Stomach (tissue), 9 donors: ENCODE measurements around the gene CLEC4D. TPM values are rescaled to one million over a fixed set of nuclear protein-coding genes. Genes with fewer than 3 reads are reported as not detected.
A peak's percentile ranks its signal among the peaks of the same experiment; 100 is the strongest.
"Not testable (repeated sequence)": the region's sequence is repeated elsewhere in the genome, so short reads cannot be mapped to it uniquely, and the experiment has no call there.

Experiments used
- DNase-seq, 2 donors: peaks; one replicate each; pipeline versions ENCODE4 v3.0.0 to v3.0.0-alpha.2; 2013 to 2019
- H3K27ac ChIP-seq, 5 donors: fragments of 200-600 bp in 4 of 5; sonication (generic) in 4 of 5; one replicate each; pipeline ENCODE4 v1.5.1; 2013 to 2019; ENCODE audit warnings: mild to moderate bottlenecking in 1 of 5, moderate library complexity in 1 of 5
- H3K27me3 ChIP-seq, 3 donors: fragments of 200-600 bp; sonication (generic); one replicate each; pipeline ENCODE4 v1.5.1; 2017 to 2019; ENCODE audit warnings: mixed run types in 1 of 3
- H3K36me3 ChIP-seq, 4 donors: fragments of 200-600 bp; sonication (generic); 1 replicate in 3 of 4; 2 replicates in 1 of 4; pipeline ENCODE4 v1.5.1; 2016 to 2019
- H3K4me1 ChIP-seq, 4 donors: fragments of 200-600 bp; sonication (generic); one replicate each; pipeline ENCODE4 v1.5.1; 2016 to 2019
- H3K4me3 ChIP-seq, 4 donors: fragments of 200-600 bp; sonication (generic) in 3 of 4; one replicate each; pipeline ENCODE4 v1.5.1; 2016 to 2019; ENCODE audit warnings: mild to moderate bottlenecking in 1 of 4
- H3K9me3 ChIP-seq, 4 donors: fragments of 200-600 bp; sonication (generic); one replicate each; pipeline ENCODE4 v1.5.1; 2016 to 2019
- CTCF ChIP-seq, 7 experiments: fragments of 450-650 bp in 4 of 7; fragments of 200-600 bp in 3 of 7; sonication (generic) in 3 of 7; IDR thresholded peaks; one replicate each; pipeline ENCODE4 v1.5.1; 2016 to 2019; ENCODE audit warnings: antibody characterized with exemption in 7 of 7, control low read depth in 2 of 7, mild to moderate bottlenecking in 1 of 7
- EP300 ChIP-seq: sonication (generic); formaldehyde crosslinking; IDR thresholded peaks from one replicate; pipeline ENCODE4 v1.6.1; 2017; ENCODE audit warnings: antibody characterized with exemption
- POLR2A ChIP-seq, 4 donors: fragments of 450-650 bp; IDR thresholded peaks; one replicate each; pipeline ENCODE4 v1.6.1; 2016; ENCODE audit warnings: antibody characterized with exemption in 4 of 4, control low read depth in 2 of 4, mild to moderate bottlenecking in 1 of 4, moderate library complexity in 1 of 4
- POLR2AphosphoS5 ChIP-seq, 3 donors: sonication (generic); formaldehyde crosslinking; IDR thresholded peaks; one replicate each; pipeline ENCODE4 v1.6.1; 2016; ENCODE audit warnings: antibody characterized with exemption in 3 of 3
- WGBS, 5 donors: extraction: QIAGEN DNeasy Blood & Tissue Kit in 3 of 5; methylation state at CpG; one replicate each; pipeline versions ENCODE4 v1.1.5 to v1.1.7; 2013 to 2018; 5-methylcytosine and 5-hydroxymethylcytosine counted together
- intact Hi-C: fragments of 100-400 bp; cut with DNase I; formaldehyde crosslinking; loops from one replicate; pipeline ENCODE4 v1.15.1; 2023; ENCODE audit warnings: low total_unique reads
- polyA plus RNA-seq, 3 donors: library from polyadenylated mRNA; stranded (reverse); fragments of 200-250 nt; gene quantifications; one replicate each; pipeline ENCODE4 v1.2.3, GENCODE V29; 2013
- total RNA-seq, 5 donors: library from RNA; depleted of rRNA; stranded (reverse); fragments of >200 nt; gene quantifications; one replicate each; pipeline versions ENCODE4 v1.1.0 to v1.2.3, GENCODE V29; 2014 to 2016
- donor health status: healthy with polysubstance abuse.
- donor health status: Bipolar disorder and iron deficiency.
- donor health status: healthy.

Gene CLEC4D
- total and polyA plus RNA-seq, 8 donors = 0.19 to 1.8 (median 0.20) TPM; not detected in 5

GRCh38 chr12:8519171-8519570, 5.9 kb downstream of the CLEC4D start:
- TF ChIP-seq CTCF (IDR thresholded peaks at IDR 0.05) (no peak), POLR2AphosphoS5 (IDR thresholded peaks at IDR 0.05) (no peak), POLR2A (IDR thresholded peaks at IDR 0.05) (no peak), EP300 (no peak)
- H3K36me3 ChIP-seq = no peaks in the 10 kb centered on the region
- no peaks in the 10 kb centered on the region for H3K4me1 ChIP-seq
- peaks cover 0 to 4% (median 0%) of the 10 kb centered on the region in 3 donors for H3K27me3 ChIP-seq
- no peak overlapping the region for H3K4me3 ChIP-seq
- H3K9me3 ChIP-seq = peaks cover 0 to 9% (median 0%) of the 10 kb centered on the region in 4 donors
- 68 to 77% (median 73%) methylated on average over 4 of the region's 4 CpGs for WGBS, 5 donors
- H3K27ac ChIP-seq = no peak overlapping the region
- no peak for DNase-seq
- intact Hi-C loops = no loop called here

- WGBS, 5 donors = 68 to 85% (median 73%) methylated on average over 11 to 30 of the region's 30 CpGs
- intact Hi-C loops = no loop called here
- Histone ChIP-seq H3K27me3 (peaks cover 0 to 15% (median 4%) of the 10 kb centered on the region in 3 donors), H3K9me3 (peaks cover 0 to 13% (median 2%) of the 10 kb centered on the region in 4 donors), H3K36me3 (no peaks in the 10 kb centered on the region), H3K4me3 (no peak overlapping the region), H3K27ac (no peak overlapping the region), H3K4me1 (no peaks in the 10 kb centered on the region)
- no peak for TF ChIP-seq EP300
- no peak for TF ChIP-seq CTCF (IDR thresholded peaks at IDR 0.05)
- TF ChIP-seq POLR2A (IDR thresholded peaks at IDR 0.05) = no peak
- TF ChIP-seq POLR2AphosphoS5 (IDR thresholded peaks at IDR 0.05) = no peak
- no peak for DNase-seq
These were observed 14.2 kb downstream of the CLEC4D start for GRCh38 chr12:8527250-8528130.

GRCh38 chr12:8532045-8532444, 18.7 kb downstream of the CLEC4D start:
- WGBS, 5 donors = 74 to 82% (median 76%) methylated on average over 7 of the region's 7 CpGs
- intact Hi-C loops = no loop called here

GRCh38 chr12:8537820-8538219, 24.5 kb downstream of the CLEC4D start:
- intact Hi-C loops, H3K27ac ChIP-seq, DNase-seq, H3K9me3 ChIP-seq, H3K36me3 ChIP-seq, H3K4me1 ChIP-seq: not testable (repeated sequence)
- 90 to 94% (median 93%) methylated on average over 14 to 16 of the region's 16 CpGs for WGBS, 5 donors
- peaks cover 0 to 16% (median 0%) of the 10 kb centered on the region in 3 donors for H3K27me3 ChIP-seq
- H3K4me3 ChIP-seq = peak overlapping the region in 1 of 4 donors; percentile 30

More at GRCh38 chr12:8532045-8532444, 18.7 kb downstream of the CLEC4D start:
- TF ChIP-seq CTCF (IDR thresholded peaks at IDR 0.05) (no peak), EP300 (no peak), POLR2AphosphoS5 (IDR thresholded peaks at IDR 0.05) (no peak), POLR2A (IDR thresholded peaks at IDR 0.05) (no peak)
- Histone ChIP-seq H3K4me1 (no peaks in the 10 kb centered on the region), H3K4me3 (no peak overlapping the region), H3K27me3 (peaks cover 0 to 15% (median 4%) of the 10 kb centered on the region in 3 donors), H3K9me3 (no peaks in the 10 kb centered on the region), H3K36me3 (no peaks in the 10 kb centered on the region), H3K27ac (no peak overlapping the region)
- no peak for DNase-seq

- Histone ChIP-seq H3K27ac (peak within 1 kb of the TSS in 2 of 5 donors; percentile 41 to 58), H3K27me3 (peaks cover 0 to 11% (median 0%) of the 10 kb centered on the region in 3 donors), H3K4me3 (peak within 1 kb of the TSS in 1 of 4 donors; percentile 30)
- H3K4me1 ChIP-seq, H3K9me3 ChIP-seq, intact Hi-C loops, DNase-seq, H3K36me3 ChIP-seq: not testable (repeated sequence)
- WGBS, 5 donors = 49 to 63% (median 57%) methylated on average over 4 of the region's 4 CpGs
These were observed 27.5 kb downstream of the CLEC4D start, which contains the start of gene CLEC4E for GRCh38 chr12:8540831-8541230. Gene CLEC4E, minus strand, starts transcription at chr12:8540905. Its CDS starts 108 bp downstream, at chr12:8540797.
